ENCODE results near the gene CIT.

The CIT gene

GRCh38 chr12:119751961-119752360 lies 125.2 kb downstream of the CIT start (continued):
- TF ChIP-seq YY2 (tag by site-specific recombination; IDR thresholded peaks at IDR 0.05) (no peak), ZNF549 (tag by site-specific recombination; IDR thresholded peaks at IDR 0.05) (no peak)
- TF ChIP-seq, protein P1, sequence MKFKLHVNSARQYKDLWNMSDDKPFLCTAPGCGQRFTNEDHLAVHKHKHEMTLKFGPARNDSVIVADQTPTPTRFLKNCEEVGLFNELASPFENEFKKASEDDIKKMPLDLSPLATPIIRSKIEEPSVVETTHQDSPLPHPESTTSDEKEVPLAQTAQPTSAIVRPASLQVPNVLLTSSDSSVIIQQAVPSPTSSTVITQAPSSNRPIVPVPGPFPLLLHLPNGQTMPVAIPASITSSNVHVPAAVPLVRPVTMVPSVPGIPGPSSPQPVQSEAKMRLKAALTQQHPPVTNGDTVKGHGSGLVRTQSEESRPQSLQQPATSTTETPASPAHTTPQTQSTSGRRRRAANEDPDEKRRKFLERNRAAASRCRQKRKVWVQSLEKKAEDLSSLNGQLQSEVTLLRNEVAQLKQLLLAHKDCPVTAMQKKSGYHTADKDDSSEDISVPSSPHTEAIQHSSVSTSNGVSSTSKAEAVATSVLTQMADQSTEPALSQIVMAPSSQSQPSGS (tag by site-specific recombination; IDR thresholded peaks at IDR 0.05; ENCODE audit: low read depth) = no peak

DNA sequence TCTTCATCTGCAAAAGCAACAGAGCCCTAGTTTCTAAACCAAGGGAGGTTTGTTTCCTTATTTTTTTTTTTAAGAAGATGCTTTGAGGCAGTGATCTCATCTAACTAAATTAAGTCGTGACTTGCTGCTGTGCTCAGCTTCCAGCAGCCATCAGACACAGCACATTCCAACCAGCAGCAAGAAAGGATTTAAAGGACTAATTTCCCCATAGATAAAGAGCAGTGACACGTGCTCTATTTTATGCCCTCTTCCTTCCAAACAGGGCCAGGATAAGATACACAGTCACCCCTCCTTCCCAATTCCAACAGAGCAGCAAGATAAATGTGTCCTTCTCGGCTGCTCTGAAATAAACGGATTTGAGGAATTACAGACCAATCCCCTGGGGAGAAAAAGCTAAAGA lies 127.5 kb downstream of the CIT start:
- Histone ChIP-seq H3K27ac (ENCODE audit: extremely low read depth, low read depth, low read length) (no peak overlapping the region), H3K4me1 (ENCODE audit: control insufficient read depth, insufficient read depth, low read length) (no peaks in the 10 kb centered on the region), H3K9me3 (ENCODE audit: control insufficient read depth, insufficient read depth, low read depth, low read length) (no peaks in the 10 kb centered on the region), H3K36me3 (ENCODE audit: control insufficient read depth in 2 of 2, insufficient read depth in 1 of 2, low read length in 2 of 2) (peaks cover 10 to 66% of the 10 kb centered on the region in 2 experiments), H3K4me3 (ENCODE audit: low read depth, low read length) (no peak overlapping the region)
- CTCF ChIA-PET = interaction anchor here (1.0 kb wide), 1 partner anchor 32 kb away, joined by 4 read pairs; no protein-coding TSS in a partner anchor
- POLR2A ChIA-PET = no interaction called here
- TF ChIP-seq ZNF629 (tag by site-specific recombination; IDR thresholded peaks at IDR 0.05) (no peak), ZNF175 (tag by site-specific recombination; IDR thresholded peaks at IDR 0.05) (no peak), ZFP37 (tag by site-specific recombination; IDR thresholded peaks at IDR 0.05) (no peak), ZFP3 (tag by site-specific recombination; IDR thresholded peaks at IDR 0.05; ENCODE audit: low read depth) (no peak), ZNF518A (tag by site-specific recombination; conservative IDR thresholded peaks at IDR 0.05; ENCODE audit: low read depth) (no peak), ZFP41 (tag by site-specific recombination; IDR thresholded peaks at IDR 0.05; ENCODE audit: borderline replicate concordance) (no peak)

DNA sequence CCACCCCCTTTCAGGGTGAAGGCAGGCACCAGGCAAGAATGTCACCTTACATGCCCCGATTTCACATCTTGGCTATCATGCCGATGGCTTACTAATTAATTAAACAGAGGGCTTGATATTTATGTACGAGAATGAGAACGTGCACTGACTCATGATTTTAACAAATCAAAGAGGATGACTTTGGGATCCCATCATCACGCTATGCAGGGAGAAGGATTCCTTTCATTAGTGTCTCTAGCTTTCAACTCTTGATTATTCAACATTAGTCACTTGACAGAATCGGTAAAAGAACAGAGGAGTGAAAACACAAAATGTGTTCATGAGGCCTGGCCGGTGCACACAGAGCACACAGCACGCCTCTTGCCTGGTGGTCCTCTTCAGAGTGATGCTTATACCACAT lies 128.6 kb downstream of the CIT start:
- ChIA-PET CTCF (no interaction called here), POLR2A (no interaction called here)
- no peaks in the 10 kb centered on the region for H3K9me3 ChIP-seq (ENCODE audit: control insufficient read depth, insufficient read depth, low read depth, low read length)
- H3K27ac ChIP-seq (ENCODE audit: extremely low read depth, low read depth, low read length) = no peak overlapping the region
- H3K4me1 ChIP-seq (ENCODE audit: control insufficient read depth, insufficient read depth, low read length) = no peaks in the 10 kb centered on the region
- H3K4me3 ChIP-seq (ENCODE audit: low read depth, low read length) = no peak overlapping the region
- TF ChIP-seq HOXA7 (CRISPR knock-in tag; IDR thresholded peaks at IDR 0.05; ENCODE audit: borderline replicate concordance) = no peak
- no peak for TF ChIP-seq ZFP41 (tag by site-specific recombination; IDR thresholded peaks at IDR 0.05; ENCODE audit: borderline replicate concordance)
- TF ChIP-seq SCRT2 (tag by site-specific recombination; IDR thresholded peaks at IDR 0.05) = no peak
- TF ChIP-seq ZNF292 (tag by site-specific recombination; IDR thresholded peaks at IDR 0.05; ENCODE audit: borderline replicate concordance, low read depth) = no peak
- no peak for TF ChIP-seq ZNF24 (tag by site-specific recombination; IDR thresholded peaks at IDR 0.05)
- no peak for TF ChIP-seq ZNF626 (tag by site-specific recombination; IDR thresholded peaks at IDR 0.05)
- TF ChIP-seq ZNF791 (tag by site-specific recombination; IDR thresholded peaks at IDR 0.05) = no peak
- no peak for TF ChIP-seq ZNF335 (tag by site-specific recombination; conservative IDR thresholded peaks at IDR 0.05)
- no peak for TF ChIP-seq ZNF837 (tag by site-specific recombination; IDR thresholded peaks at IDR 0.05)
- H3K36me3 ChIP-seq (ENCODE audit: control insufficient read depth in 2 of 2, insufficient read depth in 1 of 2, low read length in 2 of 2) = peaks cover 17 to 63% of the 10 kb centered on the region in 2 experiments
